Measurements from ENCODE around the gene ARR3.
"Not testable (repeated sequence)": the region's sequence is repeated elsewhere in the genome, so short reads cannot be mapped to it uniquely, and the experiment has no call there.

ARR3 gene

DNA sequence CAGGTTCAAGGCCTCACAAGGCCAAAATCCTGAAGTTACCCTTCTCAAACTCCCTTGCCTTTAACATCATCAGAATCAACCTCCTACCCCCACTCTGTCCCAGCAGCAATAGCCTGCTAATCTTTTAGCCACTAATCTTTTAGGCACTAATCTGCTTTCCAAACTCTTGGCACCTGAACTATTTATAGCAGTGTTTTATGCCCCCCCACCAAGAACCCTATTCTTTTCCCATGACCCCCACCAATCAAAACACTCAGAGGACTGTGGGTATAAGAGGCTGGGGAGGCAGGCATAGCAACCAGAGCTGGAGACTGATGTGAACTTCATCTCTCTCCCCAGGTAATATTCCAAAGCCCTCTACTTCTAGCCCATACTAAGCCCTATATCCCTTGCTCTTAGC is at the start of gene ARR3:
Gene ARR3, plus strand, starts transcription at position 301 of the 400 bp plus-strand sequence. CDS start 1,052 bp downstream, outside the sequence.
- no peak for DNase-seq

DNA sequence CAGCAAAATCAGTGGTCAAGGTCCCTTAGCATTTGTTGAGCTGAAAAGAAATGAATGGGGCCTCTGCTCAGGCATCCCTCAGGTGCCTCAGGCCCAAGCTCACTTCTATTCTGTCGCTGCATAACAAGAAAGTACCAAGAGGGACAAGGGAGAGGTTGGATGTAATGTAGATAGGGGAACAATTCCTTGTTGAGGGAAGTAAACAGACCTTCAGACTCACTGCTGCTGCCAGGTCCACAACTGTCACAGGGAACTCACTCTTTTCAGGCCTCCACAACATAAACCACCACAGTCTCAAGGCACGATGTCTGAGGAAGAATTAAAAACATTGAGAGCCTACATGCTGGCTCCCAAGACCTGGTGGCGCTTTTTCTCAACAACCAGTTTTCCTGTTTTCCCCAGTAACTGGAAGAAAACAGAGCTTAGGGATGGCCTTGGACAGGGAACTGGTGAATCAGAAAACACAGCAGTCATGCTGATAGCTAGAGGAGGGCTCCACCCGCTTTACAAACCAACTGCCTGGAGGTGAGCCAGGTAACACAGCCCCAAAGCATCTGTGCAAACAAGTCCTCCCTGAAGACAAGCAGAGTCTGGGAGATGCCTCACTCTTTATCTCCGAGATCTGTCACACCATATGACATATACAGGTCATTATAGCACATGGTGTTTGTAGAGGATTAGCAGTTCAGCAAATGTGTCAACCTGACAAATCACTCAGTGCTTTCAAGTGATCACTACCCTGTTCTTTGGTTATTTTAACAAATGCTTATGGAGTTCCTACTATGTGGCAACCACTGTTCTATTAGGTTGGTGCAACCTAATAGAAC is 48.0 kb upstream of the ARR3 start:
- DNase-seq, result no peak

DNA sequence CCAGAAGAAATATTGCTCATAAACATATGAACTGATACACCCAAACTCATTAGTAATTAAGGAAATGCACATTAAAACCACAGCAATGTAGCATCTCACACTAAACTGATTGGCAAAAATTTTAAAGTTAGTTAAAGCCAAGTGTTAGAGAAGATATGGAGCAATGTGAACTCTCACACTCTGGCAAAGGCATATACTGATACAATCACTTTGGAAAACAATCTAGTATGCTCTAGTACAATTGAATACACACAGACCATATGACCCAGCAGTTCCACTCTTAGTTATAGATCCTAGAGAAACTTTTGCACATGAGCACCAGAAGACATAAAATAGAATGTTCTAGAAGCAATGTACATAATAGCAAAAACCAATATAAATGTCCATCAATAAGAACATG is 42.1 kb upstream of the ARR3 start:
- DNase-seq, result no peak

- no peak for DNase-seq
Observed at GRCh38 chrX:70226687-70227086, 41.4 kb upstream of the ARR3 start.

DNA sequence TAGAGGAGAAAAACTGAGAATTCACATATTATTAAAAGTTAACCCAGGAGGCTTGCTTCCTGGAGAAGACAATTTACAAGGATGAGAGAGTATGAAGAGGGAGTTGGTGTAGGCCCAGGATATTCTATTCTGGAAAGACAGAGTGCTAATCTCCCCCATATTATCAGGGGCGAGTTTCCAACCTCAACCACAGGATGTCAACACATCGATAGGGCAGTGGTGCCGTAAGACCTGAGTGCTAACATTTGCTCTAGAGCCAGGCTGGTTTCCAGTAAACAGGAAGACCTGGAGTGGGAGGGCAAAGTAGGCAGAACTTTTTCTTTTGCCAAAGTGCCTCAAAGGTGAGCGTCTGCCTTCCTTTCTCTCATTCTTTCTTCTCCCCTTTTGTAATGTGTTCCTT is 36.5 kb upstream of the ARR3 start:
- DNase-seq, result no peak

GRCh38 chrX:70234355-70234754 is 33.8 kb upstream of the ARR3 start, which contains the start of gene AWAT1:
AWAT1 (plus strand) TSS chrX:70234655; CDS start chrX:70234696, 41 bp downstream.
- no peak for DNase-seq

GRCh38 chrX:70240751-70241150 is 27.4 kb upstream of the ARR3 start:
- no peak for DNase-seq

GRCh38 chrX:70241501-70241900 is 26.6 kb upstream of the ARR3 start:
- no peak for DNase-seq

GRCh38 chrX:70243601-70244000 is 24.5 kb upstream of the ARR3 start:
- not testable (repeated sequence) for DNase-seq

DNA sequence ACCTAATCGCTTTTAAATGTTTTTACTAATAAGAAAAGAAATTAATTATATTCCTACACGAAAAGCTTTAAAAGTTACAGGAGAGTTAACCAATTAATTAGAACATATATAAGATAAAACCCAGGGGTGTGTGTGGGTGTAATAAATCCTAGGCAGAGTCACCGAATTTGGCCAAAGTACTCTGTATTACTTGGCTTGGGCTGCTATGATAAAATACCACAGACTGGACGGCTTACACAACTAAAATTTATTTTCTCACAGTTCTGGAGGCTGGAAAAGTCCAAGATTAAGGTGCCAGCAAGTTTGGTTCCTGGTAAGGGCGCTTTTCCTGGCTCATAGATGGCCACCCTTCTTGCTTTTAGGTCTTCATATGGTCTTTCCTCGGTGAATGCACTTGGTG is 23.3 kb upstream of the ARR3 start:
- DNase-seq, result no peak

DNA sequence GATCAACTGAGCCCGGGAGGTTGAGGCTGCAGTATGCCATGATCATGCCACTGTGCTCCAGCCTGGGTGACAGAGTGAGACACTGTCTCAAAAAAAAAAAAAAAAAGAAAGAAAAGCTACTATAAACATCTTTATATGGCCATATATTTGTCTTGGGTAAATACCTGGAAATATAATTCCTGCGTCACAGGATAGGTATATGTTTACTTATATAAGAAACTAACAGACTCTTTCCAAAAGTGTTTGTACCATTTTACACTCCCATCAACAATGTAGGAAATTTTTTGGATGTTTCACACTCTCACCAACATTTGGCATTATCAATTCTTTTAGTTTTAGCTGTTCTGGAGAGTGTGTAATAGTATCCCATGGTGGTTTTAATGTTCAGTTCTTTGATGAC is 20.9 kb upstream of the ARR3 start:
- no peak for DNase-seq

- no peak for DNase-seq
Observed at GRCh38 chrX:70252491-70252890, 15.6 kb upstream of the ARR3 start.

GRCh38 chrX:70253377-70254062 is 14.6 kb upstream of the ARR3 start:
- DNase-seq, result peak; percentile 12

DNA sequence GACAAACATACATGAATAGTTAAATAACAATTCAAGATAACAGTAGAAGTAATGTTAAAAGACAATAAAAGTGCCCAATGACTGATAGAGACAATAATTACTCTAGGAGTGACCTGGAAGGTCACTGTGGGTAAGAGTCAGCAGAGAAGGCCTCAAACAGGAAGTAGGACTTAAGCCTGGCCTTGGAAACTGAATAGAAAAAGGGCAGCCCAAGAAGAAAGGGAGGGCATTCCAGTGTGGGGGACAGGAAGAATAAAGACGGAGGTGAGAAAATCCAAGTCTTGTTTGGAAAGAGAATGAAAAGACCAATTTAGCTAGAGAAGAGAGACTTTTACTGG is 14.1 kb upstream of the ARR3 start:
- no peak for DNase-seq

DNA sequence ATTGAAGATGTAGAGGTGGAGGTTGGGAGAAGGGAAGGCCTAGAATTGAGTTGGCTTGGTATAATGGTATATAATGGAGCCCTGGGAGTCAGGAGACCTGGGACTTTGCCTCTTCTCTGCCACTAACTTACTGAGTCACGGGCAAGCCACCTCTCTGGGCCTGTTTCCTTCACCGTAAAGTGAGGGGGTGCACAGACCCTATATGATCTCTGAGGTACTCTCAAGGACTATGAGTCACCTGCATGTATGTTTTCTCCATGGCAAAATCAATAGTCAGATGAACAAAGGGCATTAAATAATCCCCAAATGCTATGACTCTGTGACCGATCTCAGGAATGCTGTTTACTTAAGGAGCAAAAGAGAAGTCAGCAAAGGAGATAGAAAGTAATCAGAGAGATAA is 13.2 kb upstream of the ARR3 start:
- DNase-seq, result no peak

DNA sequence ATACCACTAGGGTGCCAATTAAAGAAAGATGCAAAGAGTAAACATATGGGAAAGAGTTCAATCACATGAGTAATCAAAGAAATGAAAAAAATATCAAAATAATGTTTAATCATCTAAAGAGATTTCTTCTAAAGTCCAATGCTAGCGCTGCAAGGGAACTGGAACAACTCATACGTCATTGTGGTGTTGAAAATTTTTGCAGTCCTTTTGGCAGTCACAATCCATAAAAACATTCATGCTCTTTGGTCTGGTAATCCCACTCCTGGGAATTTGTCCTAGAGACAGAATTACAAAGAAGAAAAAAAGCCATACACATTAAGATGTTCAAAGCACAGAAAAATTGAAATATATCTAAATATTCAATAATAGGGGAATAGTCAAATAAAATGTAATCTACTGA is 12.7 kb upstream of the ARR3 start:
- no peak for DNase-seq

DNA sequence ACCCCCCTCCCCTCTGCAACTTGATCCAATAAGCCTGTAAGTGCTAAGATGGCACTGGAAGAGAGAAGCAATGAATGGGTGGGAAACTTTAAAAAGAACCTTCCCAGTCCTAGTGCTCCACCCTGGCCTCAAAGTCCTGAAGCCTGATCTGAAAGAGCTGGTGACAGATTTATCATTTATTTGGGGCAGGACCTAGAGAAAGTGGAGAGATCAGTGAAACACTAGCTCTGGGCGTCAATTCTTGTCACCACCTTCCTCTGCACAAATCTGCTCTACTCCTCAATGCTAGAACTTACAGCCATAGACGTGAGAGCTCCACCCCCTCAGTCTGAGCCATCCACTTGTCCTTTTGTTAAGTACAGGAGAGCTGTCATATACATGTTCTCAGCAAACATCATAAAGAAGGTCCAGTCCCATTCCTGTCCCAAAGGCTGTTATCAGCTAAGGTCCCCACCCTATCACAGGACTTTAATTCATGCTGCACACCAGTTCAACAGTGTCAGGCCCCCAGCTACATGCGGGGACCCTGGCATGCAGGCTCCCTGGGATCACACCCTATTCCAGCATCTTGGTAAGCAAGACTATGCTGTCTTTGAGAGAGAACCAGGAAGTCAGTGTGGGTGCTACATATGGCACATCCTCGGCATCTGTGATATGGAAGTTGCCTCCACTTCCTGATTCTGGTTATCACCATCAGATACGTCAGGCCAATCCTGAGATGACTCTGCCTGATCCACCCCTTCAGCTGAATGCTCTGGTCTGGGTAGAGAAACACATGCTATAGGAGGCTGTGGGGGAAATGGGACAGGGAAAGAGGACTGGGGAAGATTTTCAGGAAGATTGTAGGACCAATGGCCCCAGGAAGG is 10.5 kb upstream of the ARR3 start:
- no peak for DNase-seq

DNA sequence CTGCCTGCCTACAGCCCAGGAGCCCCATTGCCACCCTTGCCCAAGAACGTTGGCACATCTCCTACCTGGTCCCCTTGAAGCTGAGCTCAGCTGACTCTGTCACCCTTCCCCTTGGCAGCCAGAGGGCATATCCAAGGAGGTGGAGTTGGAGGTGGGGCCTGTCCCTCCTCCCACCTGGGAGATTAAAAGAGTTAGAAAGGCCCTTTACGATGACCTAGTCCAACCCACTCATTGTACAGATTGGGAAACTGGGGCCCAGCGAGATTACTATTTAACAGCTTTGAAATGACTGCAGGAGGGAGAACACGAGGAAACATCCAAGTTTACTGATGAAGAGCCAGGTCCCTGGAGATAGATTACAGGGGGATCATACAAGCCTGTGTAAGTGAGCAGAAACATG is 8.0 kb upstream of the ARR3 start, which contains the start of gene P2RY4:
Gene P2RY4, minus strand, starts transcription at position 101 of the 400 bp plus-strand sequence. CDS start 580 bp downstream, outside the sequence.
- no peak for DNase-seq

DNA sequence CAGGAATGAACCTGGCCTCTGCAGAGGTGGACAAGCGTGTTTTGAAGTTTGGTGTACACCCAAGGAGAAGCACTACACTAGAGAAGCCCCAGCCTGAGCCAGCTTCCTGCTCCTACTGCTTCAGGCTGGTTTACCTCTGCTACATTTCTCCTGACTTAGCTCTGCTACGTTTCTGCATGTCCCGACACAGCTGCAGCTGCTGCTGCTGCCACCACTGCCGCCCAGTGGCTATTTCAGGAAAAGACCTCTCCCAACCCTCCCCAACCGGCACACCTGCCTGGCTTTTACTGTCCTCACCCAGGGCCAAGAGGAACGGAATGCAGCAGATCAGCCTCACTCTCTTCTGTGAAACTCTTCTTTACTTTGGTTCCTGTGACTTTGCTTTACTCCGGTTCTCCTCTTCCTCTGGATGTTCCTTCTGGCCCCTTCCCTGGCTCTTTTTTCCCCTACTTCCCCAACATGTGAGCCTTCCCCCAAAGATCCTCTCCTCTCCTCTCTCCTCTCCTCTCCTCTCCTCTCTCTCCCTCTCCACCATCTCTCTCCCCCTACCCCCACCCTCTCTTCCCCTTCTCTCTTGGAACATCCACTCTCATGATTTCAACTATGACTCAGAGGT is 5.1 kb upstream of the ARR3 start:
- DNase-seq, result peak; percentile 23

DNA sequence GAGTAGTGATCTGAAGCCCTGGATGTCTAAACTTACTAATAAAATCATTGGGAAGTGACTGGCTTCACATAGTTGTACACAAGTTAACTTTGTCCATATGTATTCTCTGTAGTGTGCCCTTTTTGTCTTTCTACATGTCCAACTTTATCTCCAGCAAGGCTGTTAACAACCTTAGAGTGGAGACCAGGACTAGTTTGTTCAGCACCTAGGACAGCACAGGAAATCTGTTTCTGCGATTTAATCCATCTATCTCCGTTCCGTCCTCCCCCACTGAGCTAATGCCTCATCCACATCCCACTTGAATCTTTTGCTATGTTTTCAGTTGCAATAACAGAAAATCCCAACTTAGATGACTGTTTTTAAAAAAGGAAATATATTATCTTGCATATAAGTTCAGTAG is 3.4 kb upstream of the ARR3 start:
- DNase-seq, result no peak

- not testable (repeated sequence) for DNase-seq
Observed at GRCh38 chrX:70274029-70274428, 5.9 kb downstream of the ARR3 start.

DNA sequence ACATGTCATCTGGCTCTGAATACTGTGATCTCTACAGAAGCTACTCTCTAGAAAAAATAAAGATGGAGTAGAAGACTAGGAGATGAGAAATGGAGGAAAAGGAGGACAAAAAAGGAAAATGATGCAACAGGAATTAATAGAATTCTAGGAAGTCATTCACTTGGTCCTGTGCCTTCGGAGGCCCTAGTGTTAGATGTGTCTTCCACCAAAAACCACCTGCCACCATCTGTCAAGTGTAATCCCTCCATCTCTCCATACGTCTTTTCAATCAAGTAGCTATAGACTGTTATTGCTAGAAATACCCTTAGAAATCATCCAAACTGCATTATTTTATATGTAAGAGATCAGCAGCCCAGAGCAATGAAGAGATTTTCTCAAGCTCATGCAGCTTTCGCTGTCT is 10.9 kb downstream of the ARR3 start:
- no peak for DNase-seq

- DNase-seq, result no peak
Observed at GRCh38 chrX:70280573-70280972, 12.4 kb downstream of the ARR3 start.
